ENCODE data around the gene B9D2. TPM values are rescaled to one million over a fixed set of nuclear protein-coding genes. Genes with fewer than 3 reads are reported as not detected.

Gene B9D2
- total and polyA plus RNA-seq, 2 of the 4 experiments (the other 2 are of a cell fraction) = 6.1 to 9.7 TPM

DNA sequence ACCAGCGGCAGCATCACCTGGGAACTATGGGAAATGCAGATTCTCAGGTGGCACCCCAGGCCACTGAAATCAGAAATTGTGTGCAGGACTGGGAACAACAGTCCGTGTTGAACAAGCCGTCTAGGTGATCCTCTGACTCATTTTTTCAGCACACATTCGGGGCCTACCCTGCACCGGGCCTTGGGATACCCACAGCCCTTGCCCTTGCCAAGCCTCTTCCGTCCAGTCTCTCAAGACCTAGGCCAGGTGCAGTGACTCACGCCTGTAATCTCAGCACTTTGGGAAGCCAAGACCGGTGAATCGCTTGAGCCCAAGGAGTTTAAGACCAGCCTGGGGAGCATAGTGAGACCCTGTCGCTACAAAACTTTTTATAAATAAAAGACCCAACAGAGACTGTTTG lies 28.5 kb downstream of the B9D2 start:
- Histone ChIP-seq H3K18ac (ENCODE audit: low read depth, low read length) (no peak overlapping the region), H3K14ac (replicated peaks; ENCODE audit: low read depth, low read length) (no peak overlapping the region), H3K9me1 (ENCODE audit: insufficient read depth, low read length) (no peaks in the 10 kb centered on the region; the same call in 1 of the 2 replicates), H3K56ac (ENCODE audit: extremely low read depth, insufficient read depth, low read length) (no peak overlapping the region), H4K5ac (ENCODE audit: low read depth, low read length) (no peak overlapping the region), H4K8ac (ENCODE audit: low read depth in 2 of 2, low read length in 2 of 2) (no peak overlapping the region), H3K27ac (ENCODE audit: insufficient read depth, low read length) (no peak overlapping the region), H3K23ac (ENCODE audit: low read depth, low read length) (no peak overlapping the region), H2AK9ac (replicated peaks; ENCODE audit: low read depth, low read length, poor library complexity) (no peak overlapping the region), H3K79me1 (ENCODE audit: low read depth in 1 of 2, low read length in 2 of 2) (peaks cover 12 to 45% of the 10 kb centered on the region in 2 experiments), H3K9me3 (ENCODE audit: control insufficient read depth, insufficient read depth, low read length) (no peaks in the 10 kb centered on the region), H3K4me1 (ENCODE audit: control insufficient read depth, insufficient read depth, low read length) (no peaks in the 10 kb centered on the region), H2AK5ac (ENCODE audit: low read depth, low read length) (no peak overlapping the region), H3K4ac (ENCODE audit: low read depth, low read length) (no peak overlapping the region), H2AFZ (replicated peaks; ENCODE audit: low read length, poor library complexity) (no peak overlapping the region), H2BK120ac (ENCODE audit: low read depth, low read length) (no peak overlapping the region), H3K9ac (ENCODE audit: low read depth, low read length) (no peak overlapping the region), H2BK15ac (ENCODE audit: low read depth, low read length) (no peak overlapping the region), H3K4me3 (ENCODE audit: insufficient read depth, low read depth, low read length) (no peak overlapping the region), H4K91ac (ENCODE audit: insufficient read depth, low read depth, low read length) (no peak overlapping the region), H2BK5ac (ENCODE audit: low read depth, low read length, poor library complexity, severe bottlenecking) (no peak overlapping the region), H2BK20ac (ENCODE audit: low read depth, low read length) (no peak overlapping the region), H4K20me1 (ENCODE audit: insufficient read depth, low read length) (peaks cover 23% of the 10 kb centered on the region), H3K4me2 (ENCODE audit: low read depth, low read length) (no peak overlapping the region), H3K27me3 (ENCODE audit: control insufficient read depth, insufficient read depth, low read length) (no peaks in the 10 kb centered on the region), H3K36me3 (ENCODE audit: control insufficient read depth, insufficient read depth, low read length) (peaks cover 52% of the 10 kb centered on the region)
- WGBS, 2 experiments (ENCODE audit: extremely low coverage in 2 of 2, insufficient read length in 1 of 2) = 87% methylated on average over 5 of the region's 10 CpGs; no CpG with 5 or more reads in 1 of the 2 experiments
- DNase-seq (no peak), ATAC-seq (ENCODE audit: low read depth) (no peak)
- intact Hi-C loops (cut with micrococcal nuclease) = no loop called here
- POLR2A ChIA-PET (ENCODE audit: unreplicated experiment) = no interaction called here
- dilution Hi-C loops (cut with HindIII; ENCODE audit: low sequenced_read_pairs, unreplicated experiment) = no loop called here
- TF ChIP-seq RAD21 (IDR thresholded peaks at IDR 0.05; ENCODE audit: low read length) = no peak
- TF ChIP-seq ELK1 (IDR thresholded peaks at IDR 0.05; ENCODE audit: borderline replicate concordance, low read depth, low read length) = no peak
- TF ChIP-seq NFE2L2 (IDR thresholded peaks at IDR 0.05; ENCODE audit: low read depth, low read length) = no peak
- no peak for TF ChIP-seq USF2 (IDR thresholded peaks at IDR 0.05; ENCODE audit: low read depth, low read length)
- TF ChIP-seq SMC3 (IDR thresholded peaks at IDR 0.05; ENCODE audit: low read depth, low read length) = no peak
- TF ChIP-seq CEBPB (IDR thresholded peaks at IDR 0.05; ENCODE audit: low read depth, low read length) = no peak
- no peak for TF ChIP-seq CHD1 (IDR thresholded peaks at IDR 0.05; ENCODE audit: low read depth, low read length)
- no peak for TF ChIP-seq BHLHE40 (IDR thresholded peaks at IDR 0.05; ENCODE audit: low read depth, low read length)
- BruUV-seq (replicated peaks) = no TSS peak
- in situ Hi-C loops (cut with MboI; ENCODE audit: low sequenced_read_pairs) = no loop called here
- CTCF ChIA-PET = no interaction called here

Data from IMR-90 (cell line).